CD4-positive, alpha-beta T cell treated with Interleukin-2 at 100 ng/mL for 4 hours (primary cell): ENCODE data around the gene PDE7B.

Source experiments
- DNase-seq: peaks from one replicate; pipeline ENCODE4 v3.0.0-alpha.2; 2020; ENCODE audit warnings: low spot score

Gene PDE7B

GRCh38 chr6:135890876-135891275, 39.4 kb downstream of the PDE7B start:
- DNase-seq, result no peak

- DNase-seq, result no peak
Measured at GRCh38 chr6:135891710-135892109, 40.2 kb downstream of the PDE7B start.

GRCh38 chr6:135895231-135895911, 43.9 kb downstream of the PDE7B start:
- DNase-seq, result no peak

GRCh38 chr6:135897087-135897486, 45.6 kb downstream of the PDE7B start:
- DNase-seq, result no peak

GRCh38 chr6:135901774-135902524, 50.4 kb downstream of the PDE7B start:
- DNase-seq, result no peak

- DNase-seq, result no peak
Measured at GRCh38 chr6:135902756-135903331, 51.3 kb downstream of the PDE7B start.

GRCh38 chr6:135904666-135905065, 53.2 kb downstream of the PDE7B start:
- DNase-seq, result no peak

- DNase-seq, result no peak
Measured at GRCh38 chr6:135905604-135906300, 54.3 kb downstream of the PDE7B start.

GRCh38 chr6:135906542-135906941, 55.0 kb downstream of the PDE7B start:
- no peak for DNase-seq

GRCh38 chr6:135906972-135907465, 55.5 kb downstream of the PDE7B start:
- no peak for DNase-seq

- DNase-seq, result peak; percentile 78
Measured at GRCh38 chr6:135909737-135910387, 58.4 kb downstream of the PDE7B start.

GRCh38 chr6:135910790-135911618, 59.5 kb downstream of the PDE7B start:
- no peak for DNase-seq

GRCh38 chr6:135913785-135914184, 62.3 kb downstream of the PDE7B start:
- no peak for DNase-seq

GRCh38 chr6:135919026-135919425, 67.5 kb downstream of the PDE7B start:
- DNase-seq, result no peak

GRCh38 chr6:135920689-135921088, 69.2 kb downstream of the PDE7B start:
- DNase-seq, result no peak

- no peak for DNase-seq
Measured at GRCh38 chr6:135921188-135921587, 69.7 kb downstream of the PDE7B start.

GRCh38 chr6:135922174-135922573, 70.7 kb downstream of the PDE7B start:
- DNase-seq, result no peak

GRCh38 chr6:135922746-135923145, 71.2 kb downstream of the PDE7B start:
- no peak for DNase-seq

GRCh38 chr6:135932651-135933050, 81.2 kb downstream of the PDE7B start:
- no peak for DNase-seq

- DNase-seq, result no peak
Measured at GRCh38 chr6:135935941-135936601, 84.6 kb downstream of the PDE7B start.

- no peak for DNase-seq
Measured at GRCh38 chr6:135936606-135937005, 85.1 kb downstream of the PDE7B start.
